ENCODE measurements around the gene NOX4.
A peak's percentile ranks its signal among the peaks of the same experiment; 100 is the strongest.

The NOX4 gene
- total RNA-seq: 0 to 0.04 reads per million in 2 donors

DNA sequence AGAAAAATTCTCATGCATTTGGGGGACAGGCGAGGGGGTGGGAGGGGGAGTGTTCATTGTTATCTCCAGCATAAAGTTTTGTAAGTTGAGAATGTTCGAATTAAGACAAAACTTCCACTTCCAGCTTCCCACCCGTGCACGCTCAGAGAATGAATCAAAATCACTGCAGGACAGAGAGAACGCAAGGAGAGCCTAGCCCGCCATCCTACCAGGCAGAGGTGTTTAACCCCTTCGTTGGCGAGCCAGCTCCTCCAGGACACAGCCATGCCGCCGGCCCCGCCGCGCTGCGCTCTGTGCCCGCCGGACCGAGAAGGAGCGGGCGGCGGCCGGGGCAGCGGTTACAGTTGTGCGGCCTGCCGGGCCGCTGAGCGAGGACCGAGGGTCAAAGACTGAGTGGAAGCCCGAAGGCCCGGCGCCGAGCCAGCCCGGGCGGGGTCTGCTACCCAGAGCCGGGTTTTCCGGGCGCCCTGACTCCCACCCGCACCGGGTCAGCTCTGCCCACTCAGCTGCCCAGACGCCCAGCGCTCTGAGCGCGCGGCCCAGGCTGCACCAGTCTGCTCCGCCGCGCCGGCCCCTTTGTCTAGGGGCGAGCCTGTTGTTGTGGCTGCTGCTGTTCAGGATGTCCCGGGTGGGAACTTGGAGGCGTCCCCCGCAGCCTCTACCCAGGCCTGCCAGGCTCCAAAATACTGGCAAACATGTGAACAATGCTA lies at the start of gene NOX4:
Gene NOX4 (minus strand): TSS at position 395 of the 710 bp plus-strand sequence. CDS start 129 bp downstream, at position 266.
- peak; percentile 4 for DNase-seq

DNA sequence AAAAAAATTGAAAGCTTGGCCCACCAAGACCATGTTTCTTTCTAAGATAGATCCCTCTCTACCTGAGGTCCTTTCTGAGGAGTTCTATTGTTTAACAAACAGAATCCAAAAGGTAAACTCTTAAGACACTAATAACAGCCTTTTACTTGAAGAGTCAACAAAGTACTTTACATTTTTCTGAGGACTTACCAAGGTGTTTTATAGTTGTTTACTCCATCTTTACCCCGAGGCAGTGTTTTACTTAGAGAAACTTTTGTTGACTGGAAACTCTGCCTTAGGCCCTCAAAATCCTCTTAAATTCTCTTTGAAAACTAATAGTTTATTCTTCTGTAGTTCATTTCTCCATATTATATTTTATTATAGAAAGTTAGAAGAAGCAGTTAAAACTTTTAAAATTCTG lies 49.7 kb upstream of the NOX4 start:
- no peak for DNase-seq

DNA sequence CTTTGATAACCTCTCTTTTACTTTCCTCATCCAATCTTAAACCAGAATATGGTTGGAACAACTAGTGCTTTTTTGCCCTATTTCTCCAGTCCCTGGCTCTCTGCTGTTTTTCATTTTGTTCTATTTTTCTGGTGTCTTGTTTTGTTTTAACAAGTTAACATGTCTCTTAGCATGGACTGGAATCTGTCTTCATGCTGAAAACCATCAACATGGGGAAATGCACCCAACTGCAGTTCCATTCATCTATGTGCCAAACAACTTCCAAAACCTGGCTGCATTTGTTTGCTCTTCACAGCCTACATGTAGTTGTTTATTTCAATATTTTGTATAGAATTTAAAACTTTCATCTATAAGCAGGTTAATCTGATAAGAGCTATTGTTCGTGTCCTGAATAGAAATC lies 46.8 kb upstream of the NOX4 start:
- no peak for DNase-seq

DNA sequence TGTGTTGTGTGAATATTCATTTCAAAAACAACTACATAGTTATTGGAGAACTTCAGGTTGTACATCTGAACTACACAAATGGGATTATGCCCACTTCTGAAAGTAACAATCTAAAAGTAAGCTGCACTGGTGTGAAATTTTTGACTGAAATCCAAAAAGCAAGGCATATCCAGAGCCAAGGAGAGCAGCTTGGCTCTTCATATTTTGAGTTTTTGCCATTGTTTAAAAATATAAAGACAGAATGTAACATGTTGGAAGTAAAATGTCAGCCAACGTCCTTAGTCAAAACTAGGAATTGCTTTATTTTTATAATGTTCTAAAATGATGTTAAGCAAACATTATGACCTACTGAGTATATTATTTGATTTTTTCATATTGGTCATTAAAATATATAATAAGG lies 45.8 kb upstream of the NOX4 start:
- DNase-seq: no peak

DNA sequence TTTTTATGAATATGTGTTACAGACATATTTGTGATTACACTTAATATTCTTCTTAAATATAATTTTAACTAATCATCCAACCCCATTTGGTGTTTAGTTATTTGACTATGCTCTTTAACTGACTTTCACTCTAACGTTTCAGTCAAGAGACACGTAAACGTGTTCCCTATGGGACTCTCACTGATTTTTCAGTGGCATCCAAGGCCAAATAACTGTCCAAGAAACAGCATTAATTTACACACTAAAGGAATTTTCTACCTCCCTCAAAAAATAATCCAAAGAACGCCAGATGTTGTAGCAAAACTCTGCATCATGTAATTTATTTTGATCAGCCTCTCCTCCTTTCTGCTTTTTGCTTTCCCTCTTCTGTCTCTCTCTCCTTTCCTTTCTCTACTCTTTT lies 44.0 kb upstream of the NOX4 start:
- no peak for DNase-seq

DNA sequence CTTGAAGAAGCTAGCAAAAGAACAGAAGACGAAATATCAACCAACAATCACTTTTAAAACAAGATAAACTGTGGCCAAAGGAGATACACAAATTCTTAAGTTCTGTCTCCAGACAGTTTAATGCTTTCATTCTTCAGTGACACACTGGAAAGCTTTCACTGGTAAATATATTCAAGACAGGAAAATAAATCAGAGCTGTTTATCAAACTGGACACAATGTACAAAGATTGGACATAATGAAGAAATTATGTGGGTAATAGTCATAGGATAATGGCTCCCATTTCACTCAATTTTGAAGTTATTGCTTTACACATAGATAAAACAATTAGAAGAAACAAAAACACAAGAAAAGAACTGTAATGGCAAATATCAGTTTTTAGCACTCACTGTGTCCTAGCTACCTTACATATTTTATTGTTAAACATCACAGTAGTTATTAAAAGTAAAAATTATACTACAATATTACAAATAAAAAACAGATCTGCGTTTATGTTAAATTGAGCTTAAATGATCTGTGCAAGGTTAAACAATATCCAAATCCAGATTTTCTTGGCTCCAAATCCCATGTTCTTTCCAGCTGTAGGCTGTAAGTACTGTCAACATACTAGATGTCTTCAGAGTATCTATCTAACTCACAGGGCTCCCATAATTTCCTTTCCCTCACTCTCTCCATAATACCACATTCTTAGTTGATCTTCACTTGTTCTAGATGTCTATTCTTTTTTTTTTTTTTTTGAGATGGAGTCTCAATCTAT lies 38.6 kb upstream of the NOX4 start:
- no peak for DNase-seq

DNA sequence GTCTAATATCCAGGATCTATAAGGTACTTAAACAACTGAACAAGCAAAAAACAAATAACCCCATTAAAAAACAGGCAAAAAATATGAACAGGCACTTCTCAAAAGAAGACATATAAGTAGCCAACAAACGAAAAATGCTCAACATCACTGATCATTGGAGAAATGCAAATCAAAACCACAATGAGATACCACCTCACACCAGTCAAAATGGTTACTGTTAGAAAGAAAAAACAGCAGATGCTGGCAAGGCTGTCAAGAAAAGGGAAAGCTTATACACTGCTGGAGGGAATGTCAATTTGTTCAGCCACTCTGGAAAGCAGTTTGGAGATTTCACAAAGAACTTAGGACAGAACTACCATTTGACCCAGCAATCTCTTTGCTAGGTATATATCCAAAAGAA lies 30.6 kb upstream of the NOX4 start:
- no peak for DNase-seq

DNA sequence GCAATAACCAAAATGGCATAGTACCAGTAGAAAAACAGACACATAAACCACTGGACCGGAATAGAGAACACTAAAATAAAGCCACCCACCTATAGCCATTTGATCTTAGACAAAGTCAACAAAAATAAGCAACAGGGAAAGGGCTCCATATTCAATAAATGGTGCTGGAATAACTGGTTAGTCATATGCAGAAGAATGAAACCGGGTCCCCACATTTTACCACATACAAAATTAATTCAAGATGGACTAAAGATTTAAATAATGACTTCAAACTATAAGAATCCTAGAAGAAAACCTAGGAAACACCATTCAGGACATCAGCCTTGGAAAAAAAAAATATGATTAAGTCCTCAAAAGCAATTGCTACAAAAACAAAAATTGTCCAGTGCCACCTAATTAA lies 30.1 kb upstream of the NOX4 start:
- no peak for DNase-seq

DNA sequence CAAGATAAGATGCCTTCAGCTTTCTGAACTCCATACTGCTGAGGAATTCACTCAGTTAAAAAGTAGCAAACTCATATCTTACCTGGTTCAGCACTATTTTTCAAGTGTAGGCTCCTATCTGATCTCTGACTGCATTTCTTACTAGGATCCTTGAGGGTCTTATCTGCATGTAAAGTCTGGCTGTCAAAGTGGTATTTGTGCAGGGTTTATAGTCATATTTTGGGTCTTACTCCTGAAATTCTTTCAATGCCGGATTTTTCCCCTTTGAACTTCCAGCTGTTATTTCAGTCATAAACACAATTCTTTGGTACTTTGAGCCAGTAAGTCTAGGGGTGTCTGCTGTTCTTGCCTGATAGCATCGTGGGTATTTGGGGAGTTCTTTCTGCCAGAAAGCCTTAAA lies 25.3 kb upstream of the NOX4 start:
- no peak for DNase-seq

DNA sequence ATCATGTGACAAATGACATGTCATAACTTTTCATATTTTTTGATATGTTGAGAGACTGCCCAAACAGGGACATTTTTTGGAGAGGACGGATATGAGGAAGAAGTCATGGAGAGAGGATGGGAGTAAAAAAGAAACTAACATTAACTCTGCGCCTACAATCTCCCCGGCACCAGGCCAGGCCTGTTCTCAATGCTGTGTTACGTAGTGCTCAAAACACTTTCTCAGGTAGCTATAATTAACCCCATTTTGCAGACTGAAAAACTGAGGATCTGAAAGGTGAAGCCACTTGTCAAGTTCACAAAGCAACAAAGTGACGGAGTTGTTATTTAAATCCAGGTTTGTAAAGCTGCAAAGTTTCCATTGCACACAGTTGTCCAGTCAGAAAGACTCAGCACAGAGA lies 17.4 kb upstream of the NOX4 start:
- DNase-seq: no peak

DNA sequence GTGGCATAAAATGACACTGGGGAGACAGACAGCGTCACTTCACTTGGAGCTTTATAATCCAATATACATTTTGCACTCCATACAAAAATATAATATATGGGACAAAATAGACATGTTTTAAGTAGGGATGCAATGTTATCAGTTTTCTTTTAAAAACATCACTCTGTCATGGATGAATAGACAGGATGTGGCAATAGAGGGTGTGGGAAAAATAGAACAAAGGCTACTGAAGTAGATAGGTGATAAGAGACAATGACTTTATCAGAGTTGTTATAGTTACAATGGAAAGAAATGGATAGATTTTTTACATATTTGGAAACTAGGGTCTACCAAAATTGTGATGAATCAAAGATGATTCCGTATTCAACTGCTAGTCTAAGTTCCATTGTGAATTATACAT lies 13.1 kb upstream of the NOX4 start:
- DNase-seq: no peak

DNA sequence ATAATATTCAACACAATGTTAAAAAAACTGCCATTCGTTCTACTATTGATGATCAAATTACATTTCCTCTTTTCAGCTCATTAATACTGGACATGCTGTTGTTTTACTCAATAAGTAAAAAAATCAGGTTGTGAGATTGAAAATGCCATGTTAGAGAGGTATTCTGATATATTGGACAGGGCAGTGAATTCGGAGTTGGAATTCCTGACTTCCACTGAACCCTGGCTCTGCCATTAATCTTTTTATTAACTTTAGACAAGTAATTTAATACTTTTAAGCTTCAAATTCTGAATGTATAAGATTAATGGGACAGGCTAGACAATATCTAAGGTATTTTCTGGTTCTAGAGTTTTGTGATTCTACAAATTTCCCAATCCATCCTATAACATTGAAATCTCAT lies 12.2 kb upstream of the NOX4 start:
- no peak for DNase-seq

DNA sequence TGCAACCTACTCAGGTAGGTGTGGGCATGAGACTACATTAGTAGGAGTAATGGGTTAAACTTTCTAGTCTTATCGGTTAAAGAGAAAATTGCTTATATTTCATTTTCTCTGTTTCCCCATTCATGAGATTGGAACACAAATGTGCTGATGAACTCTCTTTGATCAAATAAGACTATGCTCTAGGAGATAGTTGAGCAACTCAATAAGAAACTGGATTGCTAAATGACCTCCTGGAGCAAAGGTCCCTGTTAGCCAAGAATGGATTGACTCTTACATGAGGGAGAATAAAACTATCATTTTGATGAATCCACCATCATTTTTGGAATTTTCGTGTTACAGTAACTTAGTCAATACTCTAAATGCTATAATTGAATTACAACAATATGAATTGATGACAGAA lies 11.1 kb upstream of the NOX4 start:
- no peak for DNase-seq

DNA sequence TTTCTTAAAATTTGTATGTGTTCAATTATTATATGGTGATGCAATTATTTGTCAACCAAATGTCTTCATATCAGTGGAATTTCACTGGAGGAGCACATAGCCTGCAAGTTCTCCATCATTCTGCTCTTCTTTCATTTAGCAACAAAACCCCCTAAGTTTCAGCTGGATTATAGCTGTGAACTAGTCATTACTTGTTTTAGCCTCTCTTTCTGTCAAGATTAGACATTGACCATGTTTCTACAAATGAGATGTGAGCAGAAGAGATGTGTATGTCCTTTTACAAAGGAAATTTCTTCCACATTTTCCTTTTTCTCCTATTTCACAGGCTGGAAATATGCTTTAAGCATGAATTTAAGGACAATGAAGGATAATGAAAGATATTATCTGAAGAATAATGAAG lies 9.2 kb upstream of the NOX4 start:
- DNase-seq: no peak

DNA sequence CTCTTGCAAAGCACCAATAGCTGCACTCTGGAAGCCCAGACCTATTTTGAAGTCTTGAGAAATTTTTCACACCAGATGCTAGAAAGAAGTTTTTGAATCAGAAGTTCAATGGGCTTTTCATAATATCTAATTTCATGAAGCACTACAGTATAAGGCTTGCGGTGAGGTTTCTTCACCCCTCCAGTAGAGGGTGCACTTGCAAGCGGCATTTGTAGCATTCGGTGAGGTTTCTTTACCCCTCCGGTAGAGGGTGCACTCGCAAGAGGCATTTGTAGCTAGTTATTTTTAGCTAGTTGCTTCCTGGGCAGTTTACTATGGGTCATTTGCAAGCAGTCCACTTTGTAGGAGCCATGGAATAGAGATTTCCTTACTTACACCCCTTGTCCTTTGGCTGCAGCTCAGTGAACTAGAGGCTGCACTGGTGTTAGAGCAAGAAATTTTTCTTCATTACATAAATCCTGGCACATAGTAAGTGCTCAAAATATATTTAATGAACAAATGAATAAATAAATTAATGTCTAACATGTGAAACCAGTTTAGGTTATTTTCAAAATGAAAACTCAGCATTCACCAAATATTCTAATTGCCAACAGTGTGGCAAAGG lies 7.8 kb upstream of the NOX4 start:
- no peak for DNase-seq

DNA sequence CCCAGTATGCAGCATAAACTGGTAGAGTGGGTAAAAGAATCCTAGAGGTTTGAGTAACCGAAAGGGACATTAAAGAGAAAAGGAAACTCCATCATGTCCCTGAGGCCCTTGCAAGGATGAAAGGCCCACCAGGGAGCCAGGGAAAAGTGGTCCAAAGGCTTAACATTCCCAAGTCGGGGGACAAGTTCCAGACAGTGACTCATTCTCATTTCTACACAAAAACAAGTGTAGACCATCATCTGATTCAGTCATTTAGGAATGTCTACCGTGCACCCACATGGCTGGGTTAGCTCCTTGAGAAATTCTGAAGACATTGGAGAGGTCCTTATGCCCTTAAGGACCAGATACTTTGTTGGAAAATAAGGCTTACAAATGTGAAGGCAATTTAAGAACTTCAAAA lies 4.8 kb upstream of the NOX4 start:
- DNase-seq: no peak

DNA sequence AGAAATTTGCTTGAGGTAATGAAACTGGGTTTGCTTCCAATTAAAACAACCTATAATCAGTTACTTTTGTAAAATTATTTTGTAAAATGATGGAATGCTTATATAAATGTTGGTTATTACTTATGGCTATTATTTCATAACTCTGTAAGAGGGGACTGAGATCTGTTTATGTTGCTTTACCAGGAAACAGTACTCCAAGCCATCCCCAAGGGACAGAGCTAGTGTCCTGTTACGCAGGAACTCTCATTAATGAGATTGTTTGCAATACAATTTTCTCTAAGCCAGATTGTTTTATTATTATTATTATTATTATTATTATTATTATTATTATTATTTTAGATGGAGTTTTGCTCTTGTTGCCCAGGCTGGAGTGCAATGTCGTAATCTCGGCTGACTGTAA lies 2.3 kb upstream of the NOX4 start:
- no peak for DNase-seq

DNA sequence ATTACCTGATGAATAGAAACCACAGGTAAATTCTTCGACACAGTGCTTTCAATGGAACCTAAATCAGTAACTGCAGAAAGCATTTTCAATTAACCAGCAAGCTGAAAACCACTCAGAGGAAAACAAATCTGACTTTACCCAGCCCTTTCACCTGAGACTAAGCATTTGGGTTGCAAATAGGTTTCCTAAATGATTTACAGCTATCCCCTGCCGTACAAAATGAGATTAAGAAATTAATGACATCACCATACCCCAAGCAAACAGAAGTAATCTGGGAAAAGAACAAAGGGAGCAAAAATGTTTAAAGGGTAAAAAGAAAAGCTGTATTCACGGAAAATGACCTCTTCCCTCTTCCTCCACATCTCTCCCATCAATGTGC lies 584 bp downstream of the NOX4 start:
- DNase-seq: no peak

DNA sequence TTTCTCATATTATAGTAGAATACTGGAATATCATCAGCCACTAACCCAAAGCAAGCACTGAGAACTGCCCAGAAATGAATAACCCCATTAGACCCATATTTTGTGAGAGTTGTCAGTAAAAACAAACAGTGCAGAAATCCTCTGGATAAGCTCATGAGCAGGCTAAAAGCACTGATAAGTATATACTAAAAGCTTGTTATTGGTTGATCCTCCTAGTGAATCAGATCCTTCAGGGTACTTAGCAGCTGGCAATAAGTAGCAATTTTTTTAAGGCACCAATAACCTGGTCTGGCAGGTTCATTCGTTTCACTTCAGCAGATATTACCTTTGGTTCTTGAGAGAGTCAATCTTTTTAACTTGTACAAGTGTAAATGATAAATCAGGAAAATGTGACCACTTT lies 1.2 kb downstream of the NOX4 start:
- DNase-seq: no peak

DNA sequence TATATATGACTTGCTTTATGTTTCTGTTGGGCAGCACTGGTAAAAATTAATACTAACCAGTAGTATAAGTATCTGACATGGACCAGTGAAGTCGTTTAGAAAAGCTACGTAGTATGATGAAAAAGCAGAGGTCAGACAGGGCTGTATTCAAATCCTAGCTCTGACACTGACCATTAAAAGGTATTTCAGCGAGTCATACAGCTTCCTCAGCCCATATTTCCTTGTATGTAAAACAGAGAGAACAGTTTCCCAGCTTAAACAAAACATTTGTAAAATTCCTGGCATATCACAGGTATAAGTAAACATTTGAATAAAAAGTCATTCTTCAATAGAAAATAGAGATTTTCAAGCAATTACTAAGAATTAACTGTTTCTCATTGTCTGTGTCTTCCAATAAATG lies 4.2 kb downstream of the NOX4 start:
- no peak for DNase-seq

DNA sequence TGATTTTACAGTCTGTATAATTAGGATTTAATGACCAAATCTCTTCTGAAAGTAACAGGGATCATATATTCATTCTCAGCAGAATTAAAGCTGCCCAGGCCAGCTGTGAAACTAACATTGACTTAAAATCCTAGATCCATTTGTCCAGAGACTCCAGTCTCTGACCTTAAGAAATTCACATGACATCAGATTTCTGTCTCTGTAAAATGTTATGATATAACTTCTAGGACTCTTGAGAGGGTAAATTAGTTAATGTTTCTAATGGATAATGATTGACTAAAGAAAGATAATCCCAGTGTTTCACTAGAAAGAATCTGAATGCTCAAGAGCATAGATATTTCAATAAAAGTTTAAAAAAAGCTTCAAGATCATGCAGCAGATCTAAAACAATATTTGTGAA lies 6.3 kb downstream of the NOX4 start:
- no peak for DNase-seq

DNA sequence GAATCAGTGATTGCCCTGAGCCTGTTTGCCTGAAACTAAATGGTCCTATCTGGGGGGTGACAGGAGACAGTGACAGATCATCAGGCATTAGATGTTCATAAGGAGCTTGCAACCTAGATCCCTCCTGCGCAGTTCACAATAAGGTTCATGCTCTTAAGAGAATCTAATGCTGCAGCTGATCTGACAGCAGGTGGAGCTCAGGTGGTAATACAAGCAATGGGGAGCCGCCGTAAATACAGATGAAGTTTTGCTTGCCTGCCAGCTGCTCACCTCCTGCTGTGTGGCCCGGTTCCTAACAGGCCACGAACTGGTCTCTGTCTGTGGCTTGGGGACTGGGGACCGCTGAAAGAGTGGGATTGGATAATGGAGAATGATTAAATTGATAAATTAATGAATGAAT lies 14.0 kb downstream of the NOX4 start:
- no peak for DNase-seq

DNA sequence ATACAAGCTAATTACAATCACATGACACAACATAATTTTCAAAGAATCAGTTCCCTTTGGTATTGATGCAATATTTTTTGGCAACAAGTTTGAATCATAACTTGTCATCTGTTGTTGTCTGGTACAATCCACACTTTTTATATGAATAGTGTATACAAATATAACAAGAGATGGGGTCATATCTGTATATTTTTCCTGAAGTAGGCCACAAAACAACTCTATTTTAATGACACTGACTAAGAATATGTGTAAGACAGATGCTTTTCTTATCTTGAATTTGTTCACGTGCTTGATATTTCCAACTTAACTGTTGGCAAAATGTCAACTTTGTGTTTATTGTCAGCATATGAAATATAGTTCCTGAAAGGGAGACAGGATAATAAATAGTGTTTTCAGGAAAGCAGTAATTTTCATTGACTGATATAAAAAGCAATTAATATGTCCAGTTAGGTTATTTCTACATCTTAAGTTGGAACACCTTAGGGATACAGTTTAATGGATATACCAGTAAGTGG lies 27.9 kb downstream of the NOX4 start:
- no peak for DNase-seq

DNA sequence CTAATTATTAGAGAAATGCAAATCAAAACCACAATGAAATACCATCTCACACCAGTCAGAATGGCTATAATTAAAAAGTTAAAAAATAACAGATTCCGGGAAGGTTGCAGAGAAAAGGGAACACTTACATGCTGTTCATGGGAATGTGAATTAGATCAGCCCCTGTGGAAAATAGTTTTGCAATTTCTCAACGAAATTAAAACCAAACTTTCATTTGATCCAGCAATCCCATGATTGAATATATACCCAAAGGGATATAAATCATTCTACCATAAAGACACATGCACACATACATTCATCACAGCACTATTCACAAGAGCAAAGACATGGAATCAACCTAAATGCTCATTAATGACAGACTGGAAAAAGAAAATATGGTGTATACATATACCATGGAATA lies 32.5 kb downstream of the NOX4 start:
- DNase-seq: no peak

Data from activated gamma-delta T cell (primary cell).